GM19324 (cell line): ENCODE data around the gene COCH.

ENCODE experiments used
- ATAC-seq: cut with Tn5 transposase; IDR thresholded peaks from one replicate; pipeline ENCODE4 v1.9.1; 2021; ENCODE audit warnings: mild to moderate bottlenecking, moderate library complexity; ENCODE audit not compliant: unreplicated experiment, low FRiP score

COCH gene

DNA sequence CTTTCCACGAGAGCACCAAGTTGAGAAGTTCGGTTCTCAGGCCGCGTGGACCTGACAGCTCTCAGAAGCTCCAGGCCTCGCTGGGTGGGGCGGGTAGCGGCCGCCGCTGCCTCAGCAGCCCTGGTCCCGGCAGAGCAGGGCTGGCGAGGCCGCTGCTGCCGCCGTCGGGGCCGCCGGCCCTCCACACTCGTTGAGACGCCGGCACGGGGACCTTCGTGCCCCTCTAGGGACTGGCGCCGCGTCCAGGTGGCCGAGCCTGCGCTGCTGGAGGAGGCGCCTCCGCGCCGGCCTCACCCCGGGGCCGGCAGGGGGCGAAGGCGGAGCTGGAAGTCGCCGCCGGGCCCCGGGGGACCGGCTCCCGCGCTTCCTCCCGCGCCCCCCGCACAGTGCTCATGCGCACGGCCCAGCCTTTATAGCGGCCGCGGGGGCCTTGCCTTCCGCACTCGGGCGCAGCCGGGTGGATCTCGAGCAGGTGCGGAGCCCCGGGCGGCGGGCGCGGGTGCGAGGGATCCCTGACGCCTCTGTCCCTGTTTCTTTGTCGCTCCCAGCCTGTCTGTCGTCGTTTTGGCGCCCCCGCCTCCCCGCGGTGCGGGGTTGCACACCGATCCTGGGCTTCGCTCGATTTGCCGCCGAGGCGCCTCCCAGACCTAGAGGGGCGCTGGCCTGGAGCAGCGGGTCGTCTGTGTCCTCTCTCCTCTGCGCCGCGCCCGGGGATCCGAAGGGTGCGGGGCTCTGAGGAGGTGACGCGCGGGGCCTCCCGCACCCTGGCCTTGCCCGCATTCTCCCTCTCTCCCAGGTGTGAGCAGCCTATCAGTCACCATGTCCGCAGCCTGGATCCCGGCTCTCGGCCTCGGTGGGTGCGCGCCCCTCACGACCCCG, at the start of gene COCH:
COCH (plus strand) TSS at position 440 of the 879 bp plus-strand sequence; CDS start at position 820, 380 bp downstream.
- ATAC-seq: peak; percentile 84

- ATAC-seq: no peak
Measured at GRCh38 chr14:30826070-30826469, 48.3 kb upstream of the COCH start.

GRCh38 chr14:30829853-30830252, 44.5 kb upstream of the COCH start:
- no peak for ATAC-seq

DNA sequence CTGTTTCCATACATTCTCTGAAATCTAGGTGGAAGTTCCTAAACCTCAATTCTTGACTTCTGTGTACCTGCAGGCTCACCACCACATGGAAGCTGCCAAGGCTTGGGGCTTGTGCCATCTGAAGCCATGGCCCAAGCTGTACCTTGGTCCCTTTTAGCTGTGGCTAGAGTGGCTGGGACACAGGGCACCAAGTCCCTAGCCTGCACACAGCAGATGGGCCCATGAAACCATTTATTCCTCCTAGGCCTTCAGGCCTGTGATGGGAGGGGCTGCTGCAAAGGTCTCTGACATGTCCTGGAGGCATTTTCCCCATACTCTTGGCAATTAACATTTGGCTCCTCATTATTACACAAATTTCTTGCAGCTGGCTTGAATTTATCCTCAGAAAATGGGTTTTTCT, 40.0 kb upstream of the COCH start:
- no peak for ATAC-seq

GRCh38 chr14:30838351-30838750, 36.0 kb upstream of the COCH start:
- no peak for ATAC-seq

GRCh38 chr14:30840086-30840779, 34.1 kb upstream of the COCH start:
- ATAC-seq: no peak

DNA sequence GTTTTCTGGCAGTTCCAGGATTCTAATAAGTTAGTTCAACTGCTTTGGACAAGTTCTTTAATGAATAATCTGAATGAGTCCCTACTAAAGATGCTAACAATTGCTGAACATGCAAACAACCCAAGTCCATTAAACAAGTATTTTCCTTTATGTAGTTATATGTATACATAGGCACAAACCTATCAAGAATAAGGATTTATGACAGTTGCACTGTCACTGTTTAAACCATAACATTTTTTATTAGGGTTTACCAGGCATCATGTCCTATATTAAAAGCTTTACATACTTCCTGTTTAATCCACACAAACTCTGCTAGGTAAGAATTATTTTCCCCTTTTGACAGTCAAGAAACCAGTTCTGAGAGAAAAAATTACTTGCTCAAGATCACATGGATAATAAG, 31.9 kb upstream of the COCH start:
- ATAC-seq: no peak

- ATAC-seq: peak; percentile 23
Measured at GRCh38 chr14:30848449-30849240, 25.7 kb upstream of the COCH start.

- ATAC-seq: peak; percentile 96
Measured at GRCh38 chr14:30849354-30849753, 25.0 kb upstream of the COCH start.

DNA sequence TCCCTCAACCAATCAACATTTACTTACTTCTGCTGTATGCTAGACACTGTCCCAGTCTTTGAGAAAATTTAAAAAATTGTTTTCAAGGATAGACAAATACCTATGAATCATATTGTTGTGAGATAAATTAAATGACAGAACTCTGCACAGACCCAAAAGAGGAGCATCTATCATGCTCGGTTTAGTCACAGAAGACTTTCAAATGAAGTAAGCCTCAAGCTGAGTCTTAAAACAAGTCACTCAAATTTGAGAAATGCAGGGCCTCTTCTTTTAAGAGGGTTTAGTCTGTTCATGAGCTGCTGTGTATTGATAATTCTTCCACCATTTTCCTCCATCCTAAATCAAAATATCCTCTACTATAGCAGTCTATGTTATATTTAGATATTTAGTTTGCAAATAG, 24.4 kb upstream of the COCH start:
- ATAC-seq: no peak

GRCh38 chr14:30853946-30854345, 20.4 kb upstream of the COCH start:
- no peak for ATAC-seq

- no peak for ATAC-seq
Measured at GRCh38 chr14:30854492-30854891, 19.9 kb upstream of the COCH start.

- ATAC-seq: peak; percentile 60
Measured at GRCh38 chr14:30855345-30856037, 18.9 kb upstream of the COCH start.

DNA sequence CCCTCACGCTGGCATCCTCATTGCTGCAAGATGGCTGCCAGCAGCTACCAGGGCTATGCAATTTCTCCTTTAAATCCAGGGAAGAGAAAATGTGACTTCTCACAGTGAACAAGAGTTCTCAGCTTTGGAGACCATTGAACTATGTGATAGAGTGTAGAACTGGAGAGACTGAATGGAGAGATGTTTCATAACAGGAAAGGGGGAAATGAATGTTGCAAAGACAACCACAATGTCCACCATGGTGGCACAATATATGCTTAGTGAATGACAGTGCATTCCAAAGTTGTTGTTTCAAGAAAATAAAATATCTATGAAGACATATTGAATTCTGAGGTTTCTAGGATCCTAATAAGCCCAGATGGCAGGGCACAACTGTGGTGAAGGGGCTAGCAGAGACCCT, 13.2 kb upstream of the COCH start:
- no peak for ATAC-seq

DNA sequence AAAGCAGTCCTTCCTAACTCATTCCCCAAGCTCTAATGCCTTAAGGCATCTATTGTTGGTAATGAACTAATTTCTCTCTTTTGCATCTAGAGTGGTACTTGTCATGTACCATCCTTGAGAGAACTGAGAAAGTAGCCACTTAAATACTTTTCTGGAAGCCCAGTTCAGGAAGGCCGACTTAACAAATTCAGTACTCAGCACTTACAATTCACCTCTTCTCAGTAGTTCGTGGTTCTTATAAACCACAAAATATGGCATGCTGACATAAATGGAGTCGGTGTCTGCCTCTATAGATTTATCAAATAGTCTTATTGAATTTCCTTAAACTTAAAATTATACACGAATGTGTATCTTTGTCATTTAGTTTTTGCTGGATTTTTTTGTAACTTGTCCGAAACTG, 9.4 kb upstream of the COCH start:
- no peak for ATAC-seq

- no peak for ATAC-seq
Measured at GRCh38 chr14:30868736-30869135, 5.6 kb upstream of the COCH start.

- ATAC-seq: no peak
Measured at GRCh38 chr14:30869551-30870155, 4.7 kb upstream of the COCH start.

GRCh38 chr14:30872602-30873001, 1.8 kb upstream of the COCH start:
- no peak for ATAC-seq

DNA sequence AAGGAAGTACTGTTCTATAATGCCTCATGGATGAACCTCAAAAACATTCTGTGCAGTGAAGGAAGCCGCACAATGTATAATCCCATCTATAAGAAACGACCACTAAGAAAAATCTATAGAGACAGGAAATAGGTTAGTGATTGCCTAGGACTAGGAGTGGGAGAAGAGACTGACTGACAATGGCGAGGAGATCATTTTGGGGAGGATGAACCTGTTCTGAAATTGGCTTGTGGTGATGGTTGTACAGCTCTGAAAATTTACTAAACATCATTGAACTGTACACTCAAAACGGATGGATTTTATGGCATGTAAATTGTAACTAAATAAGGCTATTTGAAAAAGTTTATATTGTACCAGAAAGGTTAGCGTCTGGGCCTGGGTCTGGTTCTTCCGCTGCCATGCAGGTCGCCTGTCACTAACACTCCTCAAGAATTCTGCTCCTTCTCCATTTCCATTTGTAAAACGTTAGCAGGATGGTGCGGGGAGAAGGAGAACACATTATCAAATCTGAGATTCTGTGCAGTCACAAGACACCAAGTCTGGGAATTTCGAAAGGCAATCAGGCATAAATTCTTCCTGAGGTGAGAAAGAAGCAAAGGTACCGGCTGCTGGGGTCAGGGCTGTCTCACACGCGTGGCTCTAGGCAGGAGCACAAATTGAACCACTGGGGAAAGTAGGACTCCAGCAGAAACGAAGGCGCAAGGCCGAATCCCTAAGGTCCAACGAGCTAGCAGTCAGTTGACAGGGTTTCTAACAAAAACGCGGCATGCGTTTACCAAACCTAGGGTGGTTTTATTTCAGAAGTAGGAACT, 845 bp upstream of the COCH start:
- no peak for ATAC-seq
